ENCODE results near the gene PRKAG2.

DNA sequence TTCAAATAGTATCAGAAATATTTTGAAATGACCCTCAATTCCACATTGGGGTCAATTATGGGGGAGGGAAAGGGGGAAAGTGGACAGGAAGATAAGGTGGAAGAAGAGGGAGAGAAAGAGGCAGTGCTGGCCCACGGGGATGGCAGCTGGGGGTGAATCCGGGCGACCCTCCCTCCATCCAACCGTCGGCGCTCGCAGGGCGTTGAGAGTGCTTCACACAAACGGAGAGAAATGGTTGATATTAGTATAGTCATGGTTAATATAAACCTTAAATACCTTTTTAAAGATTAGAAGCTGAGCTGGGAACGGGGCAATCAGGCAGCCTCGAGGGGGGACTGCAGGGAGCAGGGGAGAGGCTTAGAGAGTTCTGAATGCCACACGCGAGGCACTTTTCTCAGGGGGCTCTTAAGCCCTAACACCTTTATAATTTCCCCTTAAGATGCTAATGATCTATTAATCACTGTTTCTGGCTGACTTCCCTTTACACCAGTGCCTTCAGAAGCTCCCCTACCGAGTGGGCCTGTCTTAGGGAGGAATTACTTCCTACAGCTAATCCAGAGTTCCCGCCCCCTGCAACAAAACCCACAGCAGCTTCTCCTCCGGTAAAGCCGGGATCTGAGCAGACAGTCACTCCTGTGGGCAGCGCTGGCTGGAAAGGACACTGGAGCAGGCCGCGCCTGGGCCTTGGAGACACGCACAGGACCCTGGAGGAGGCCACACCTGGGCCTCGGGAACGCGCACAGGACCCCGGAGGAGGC, 39.5 kb downstream of the PRKAG2 start:
- no peak for TF ChIP-seq RAD21 (IDR thresholded peaks at IDR 0.05)
- TF ChIP-seq, protein P1, sequence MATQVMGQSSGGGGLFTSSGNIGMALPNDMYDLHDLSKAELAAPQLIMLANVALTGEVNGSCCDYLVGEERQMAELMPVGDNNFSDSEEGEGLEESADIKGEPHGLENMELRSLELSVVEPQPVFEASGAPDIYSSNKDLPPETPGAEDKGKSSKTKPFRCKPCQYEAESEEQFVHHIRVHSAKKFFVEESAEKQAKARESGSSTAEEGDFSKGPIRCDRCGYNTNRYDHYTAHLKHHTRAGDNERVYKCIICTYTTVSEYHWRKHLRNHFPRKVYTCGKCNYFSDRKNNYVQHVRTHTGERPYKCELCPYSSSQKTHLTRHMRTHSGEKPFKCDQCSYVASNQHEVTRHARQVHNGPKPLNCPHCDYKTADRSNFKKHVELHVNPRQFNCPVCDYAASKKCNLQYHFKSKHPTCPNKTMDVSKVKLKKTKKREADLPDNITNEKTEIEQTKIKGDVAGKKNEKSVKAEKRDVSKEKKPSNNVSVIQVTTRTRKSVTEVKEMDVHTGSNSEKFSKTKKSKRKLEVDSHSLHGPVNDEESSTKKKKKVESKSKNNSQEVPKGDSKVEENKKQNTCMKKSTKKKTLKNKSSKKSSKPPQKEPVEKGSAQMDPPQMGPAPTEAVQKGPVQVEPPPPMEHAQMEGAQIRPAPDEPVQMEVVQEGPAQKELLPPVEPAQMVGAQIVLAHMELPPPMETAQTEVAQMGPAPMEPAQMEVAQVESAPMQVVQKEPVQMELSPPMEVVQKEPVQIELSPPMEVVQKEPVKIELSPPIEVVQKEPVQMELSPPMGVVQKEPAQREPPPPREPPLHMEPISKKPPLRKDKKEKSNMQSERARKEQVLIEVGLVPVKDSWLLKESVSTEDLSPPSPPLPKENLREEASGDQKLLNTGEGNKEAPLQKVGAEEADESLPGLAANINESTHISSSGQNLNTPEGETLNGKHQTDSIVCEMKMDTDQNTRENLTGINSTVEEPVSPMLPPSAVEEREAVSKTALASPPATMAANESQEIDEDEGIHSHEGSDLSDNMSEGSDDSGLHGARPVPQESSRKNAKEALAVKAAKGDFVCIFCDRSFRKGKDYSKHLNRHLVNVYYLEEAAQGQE (IDR thresholded peaks at IDR 0.05) = no peak
- TF ChIP-seq, protein P2, sequence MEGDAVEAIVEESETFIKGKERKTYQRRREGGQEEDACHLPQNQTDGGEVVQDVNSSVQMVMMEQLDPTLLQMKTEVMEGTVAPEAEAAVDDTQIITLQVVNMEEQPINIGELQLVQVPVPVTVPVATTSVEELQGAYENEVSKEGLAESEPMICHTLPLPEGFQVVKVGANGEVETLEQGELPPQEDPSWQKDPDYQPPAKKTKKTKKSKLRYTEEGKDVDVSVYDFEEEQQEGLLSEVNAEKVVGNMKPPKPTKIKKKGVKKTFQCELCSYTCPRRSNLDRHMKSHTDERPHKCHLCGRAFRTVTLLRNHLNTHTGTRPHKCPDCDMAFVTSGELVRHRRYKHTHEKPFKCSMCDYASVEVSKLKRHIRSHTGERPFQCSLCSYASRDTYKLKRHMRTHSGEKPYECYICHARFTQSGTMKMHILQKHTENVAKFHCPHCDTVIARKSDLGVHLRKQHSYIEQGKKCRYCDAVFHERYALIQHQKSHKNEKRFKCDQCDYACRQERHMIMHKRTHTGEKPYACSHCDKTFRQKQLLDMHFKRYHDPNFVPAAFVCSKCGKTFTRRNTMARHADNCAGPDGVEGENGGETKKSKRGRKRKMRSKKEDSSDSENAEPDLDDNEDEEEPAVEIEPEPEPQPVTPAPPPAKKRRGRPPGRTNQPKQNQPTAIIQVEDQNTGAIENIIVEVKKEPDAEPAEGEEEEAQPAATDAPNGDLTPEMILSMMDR (IDR thresholded peaks at IDR 0.05; ENCODE audit: low read depth, low read length, missing input control) = no peak
- no peak for TF ChIP-seq SP1 (IDR thresholded peaks at IDR 0.05)
- TF ChIP-seq TAF1 (conservative IDR thresholded peaks at IDR 0.05) = no peak
- no peak for TF ChIP-seq GABPA (IDR thresholded peaks at IDR 0.05 in 1 of 2, conservative IDR thresholded peaks at IDR 0.05 in 1 of 2)
- TF ChIP-seq, protein P3, sequence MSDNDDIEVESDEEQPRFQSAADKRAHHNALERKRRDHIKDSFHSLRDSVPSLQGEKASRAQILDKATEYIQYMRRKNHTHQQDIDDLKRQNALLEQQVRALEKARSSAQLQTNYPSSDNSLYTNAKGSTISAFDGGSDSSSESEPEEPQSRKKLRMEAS (IDR thresholded peaks at IDR 0.05) = no peak
- TF ChIP-seq YY1 (IDR thresholded peaks at IDR 0.05) = no peak
- TF ChIP-seq, protein P4, sequence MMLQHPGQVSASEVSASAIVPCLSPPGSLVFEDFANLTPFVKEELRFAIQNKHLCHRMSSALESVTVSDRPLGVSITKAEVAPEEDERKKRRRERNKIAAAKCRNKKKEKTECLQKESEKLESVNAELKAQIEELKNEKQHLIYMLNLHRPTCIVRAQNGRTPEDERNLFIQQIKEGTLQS (IDR thresholded peaks at IDR 0.05) = no peak
- TF ChIP-seq EGR1 (IDR thresholded peaks at IDR 0.05; ENCODE audit: low read depth in 2 of 2) = no peak
- no peak for TF ChIP-seq NR2F2 (IDR thresholded peaks at IDR 0.05)
- TF ChIP-seq RXRA (IDR thresholded peaks at IDR 0.05) = no peak
- TF ChIP-seq HNF4A (conservative IDR thresholded peaks at IDR 0.05) = no peak
- TF ChIP-seq, protein P5, sequence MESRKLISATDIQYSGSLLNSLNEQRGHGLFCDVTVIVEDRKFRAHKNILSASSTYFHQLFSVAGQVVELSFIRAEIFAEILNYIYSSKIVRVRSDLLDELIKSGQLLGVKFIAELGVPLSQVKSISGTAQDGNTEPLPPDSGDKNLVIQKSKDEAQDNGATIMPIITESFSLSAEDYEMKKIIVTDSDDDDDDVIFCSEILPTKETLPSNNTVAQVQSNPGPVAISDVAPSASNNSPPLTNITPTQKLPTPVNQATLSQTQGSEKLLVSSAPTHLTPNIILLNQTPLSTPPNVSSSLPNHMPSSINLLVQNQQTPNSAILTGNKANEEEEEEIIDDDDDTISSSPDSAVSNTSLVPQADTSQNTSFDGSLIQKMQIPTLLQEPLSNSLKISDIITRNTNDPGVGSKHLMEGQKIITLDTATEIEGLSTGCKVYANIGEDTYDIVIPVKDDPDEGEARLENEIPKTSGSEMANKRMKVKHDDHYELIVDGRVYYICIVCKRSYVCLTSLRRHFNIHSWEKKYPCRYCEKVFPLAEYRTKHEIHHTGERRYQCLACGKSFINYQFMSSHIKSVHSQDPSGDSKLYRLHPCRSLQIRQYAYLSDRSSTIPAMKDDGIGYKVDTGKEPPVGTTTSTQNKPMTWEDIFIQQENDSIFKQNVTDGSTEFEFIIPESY (IDR thresholded peaks at IDR 0.05) = no peak
